SK-N-SH (cell line): ENCODE data around the gene KCNV2. TPM values are rescaled to one million over a fixed set of nuclear protein-coding genes. Genes with fewer than 3 reads are reported as not detected.

Experiments used
- CTCF ChIA-PET: fragments of 300-600, 350-600 bp; formaldehyde crosslinking; extraction: SDS; loops from one replicate; lab custom pipeline; 2021; lab: Yijun Ruan, JAX
- POLR2A ChIA-PET: fragments of 350-600 bp; sonication (Branson Sonifier 250); formaldehyde crosslinking; extraction: SDS; loops from one replicate; lab custom pipeline; 2020; ENCODE audit warnings: antibody characterized with exemption, inconsistent platforms; lab: Yijun Ruan, JAX
- DNase-seq: peaks from one replicate; pipeline ENCODE4 v3.0.0; 2012
- H2AFZ ChIP-seq: fragments of 200-600 bp; sonication (generic); 2 replicates; pipeline ENCODE4 v1.8.1; 2016; ENCODE audit warnings: antibody characterized with exemption, mild to moderate bottlenecking, low read depth
- H3F3A ChIP-seq: fragments of 200-600 bp; sonication (generic); replicated peaks from 2 replicates; pipeline ENCODE3; 2016; ENCODE audit warnings: antibody characterized with exemption, mild to moderate bottlenecking; ENCODE audit not compliant: insufficient read depth
- H3K27ac ChIP-seq, 2 experiments: fragments of 200-500 bp in 1 of 2; fragments of 200-600 bp in 1 of 2; sonication (Bioruptor generic) in 1 of 2; sonication (generic), shearing (Covaris generic) in 1 of 2; 2 replicates each; pipeline versions ENCODE4 v1.5.1 to v1.6.1; 2014 to 2016; ENCODE audit warnings: low read depth in 2 of 2, inconsistent platforms in 1 of 2, low read length in 1 of 2, mild to moderate bottlenecking in 1 of 2, mixed read lengths in 1 of 2
- H3K27me3 ChIP-seq: fragments of 200-600 bp; sonication (generic), shearing (Covaris generic); 2 replicates; pipeline ENCODE4 v1.6.1; 2016; ENCODE audit warnings: mixed run types; ENCODE audit not compliant: insufficient read depth
- H3K36me3 ChIP-seq, 2 experiments: fragments of 200-500 bp in 1 of 2; fragments of 200-600 bp in 1 of 2; sonication (Bioruptor generic) in 1 of 2; sonication (generic) in 1 of 2; replicated peaks in 1 of 2; 2 replicates each; pipeline versions ENCODE3 to v1.5.1; 2014 to 2016; ENCODE audit warnings: low read length in 1 of 2, mild to moderate bottlenecking in 1 of 2; ENCODE audit not compliant: insufficient read depth in 2 of 2, control insufficient read depth in 1 of 2
- H3K4me1 ChIP-seq, 2 experiments: fragments of 200-500 bp in 1 of 2; fragments of 200-600 bp in 1 of 2; sonication (Bioruptor generic) in 1 of 2; sonication (generic), shearing (Covaris generic) in 1 of 2; 2 replicates each; pipeline versions ENCODE4 v1.5.1 to v1.6.1; 2014 to 2016; ENCODE audit warnings: low read depth in 1 of 2, low read length in 1 of 2, mixed run types in 1 of 2; ENCODE audit not compliant: insufficient read depth in 2 of 2, control insufficient read depth in 1 of 2
- H3K4me2 ChIP-seq: fragments of 200-600 bp; sonication (generic), shearing (Covaris generic); 2 replicates; pipeline ENCODE4 v1.6.1; 2017; ENCODE audit warnings: mixed run types
- H3K4me3 ChIP-seq, 2 experiments: fragments of 200-500 bp in 1 of 2; fragments of 200-600 bp in 1 of 2; sonication (Bioruptor generic) in 1 of 2; sonication (generic), shearing (Covaris generic) in 1 of 2; 2 replicates each; pipeline versions ENCODE4 v1.5.1 to v1.8.1; 2014 to 2016; ENCODE audit warnings: low read depth in 2 of 2, inconsistent platforms in 1 of 2, low read length in 1 of 2, mild to moderate bottlenecking in 1 of 2, mixed read lengths in 1 of 2, moderate library complexity in 1 of 2
- H3K79me2 ChIP-seq: fragments of 200-600 bp; sonication (generic); 2 replicates; pipeline ENCODE4 v1.8.1; 2017; ENCODE audit warnings: mild to moderate bottlenecking; ENCODE audit not compliant: insufficient read depth
- H3K9ac ChIP-seq: fragments of 200-600 bp; sonication (generic); 2 replicates; pipeline ENCODE4 v1.6.1; 2017; ENCODE audit warnings: mixed run types
- H3K9me2 ChIP-seq: fragments of 200-600 bp; sonication (generic); 2 replicates; pipeline ENCODE4 v1.6.1; 2017; ENCODE audit warnings: mixed run types
- H3K9me3 ChIP-seq: fragments of 200-600 bp; sonication (generic); 2 replicates; pipeline ENCODE4 v1.6.1; 2017; ENCODE audit warnings: mixed run types, mild to moderate bottlenecking, moderate library complexity
- H4K20me1 ChIP-seq: fragments of 200-600 bp; sonication (generic); 2 replicates; pipeline ENCODE4 v1.6.1; 2017; ENCODE audit warnings: mild to moderate bottlenecking, mixed run types; ENCODE audit not compliant: insufficient read depth
- CHD2 ChIP-seq: fragments of 150-350 bp; IDR thresholded peaks from 2 replicates; pipeline ENCODE4 v1.6.1; 2018; ENCODE audit warnings: low read length; ENCODE audit not compliant: partially characterized antibody
- EZH2phosphoT487 ChIP-seq: fragments of 200-600 bp; sonication (generic); IDR thresholded peaks from 2 replicates; pipeline ENCODE4 v1.6.1; 2017; ENCODE audit warnings: low read depth, mixed run types, mild to moderate bottlenecking, antibody characterized with exemption, moderate library complexity, borderline replicate concordance
- FOXM1 ChIP-seq: IDR thresholded peaks from 2 replicates; pipeline ENCODE4 v1.4.0; 2012; ENCODE audit warnings: low read depth, mild to moderate bottlenecking
- GABPA ChIP-seq: IDR thresholded peaks from 2 replicates; pipeline ENCODE4 v1.4.0; 2012; ENCODE audit warnings: low read depth, mild to moderate bottlenecking
- MEF2A ChIP-seq: IDR thresholded peaks from 2 replicates; pipeline ENCODE4 v1.4.0; 2012; ENCODE audit warnings: low read depth, borderline replicate concordance
- MXI1 ChIP-seq: IDR thresholded peaks from 2 replicates; pipeline ENCODE4 v1.6.1; 2012; ENCODE audit warnings: mild to moderate bottlenecking, low read depth, low read length, improper control_type of control experiment
- NFIC ChIP-seq: IDR thresholded peaks from 2 replicates; pipeline ENCODE4 v1.4.0; 2012; ENCODE audit warnings: borderline replicate concordance
- NRF1 ChIP-seq: IDR thresholded peaks from 2 replicates; pipeline ENCODE4 v1.6.1; 2012; ENCODE audit warnings: low read depth, mild to moderate bottlenecking, low read length
- RXRA ChIP-seq: IDR thresholded peaks from 2 replicates; pipeline ENCODE4 v1.4.0; 2012; ENCODE audit warnings: low read depth, mild to moderate bottlenecking, borderline replicate concordance
- TCF12 ChIP-seq: IDR thresholded peaks from 2 replicates; pipeline ENCODE4 v1.4.0; 2012
- YY1 ChIP-seq: IDR thresholded peaks from 2 replicates; pipeline ENCODE4 v1.4.0; 2012; ENCODE audit warnings: low read depth, mild to moderate bottlenecking
- WGBS: methylation state at CpG from one replicate; pipeline ENCODE4 v1.1.6; 2017; ENCODE audit warnings: low lambda C conversion rate; 5-methylcytosine and 5-hydroxymethylcytosine counted together
- polyA plus RNA-seq, 3 experiments: library from polyadenylated mRNA; depleted of rRNA; stranded (reverse); fragments of >200 nt; gene quantifications; 2 replicates each; pipeline ENCODE4 v1.2.3, GENCODE V29; 2012
- TF ChIP-seq, protein P1 (sequence below): IDR thresholded peaks from 2 replicates; pipeline ENCODE4; 2012
- TF ChIP-seq, protein P2 (sequence below): IDR thresholded peaks from 2 replicates; pipeline ENCODE4 v1.4.0; 2012; ENCODE audit warnings: low read depth, borderline replicate concordance
- TF ChIP-seq, protein P3 (sequence below): fragments of 150-350 bp; IDR thresholded peaks from 2 replicates; pipeline ENCODE4 v1.6.1; 2016; ENCODE audit warnings: mild to moderate bottlenecking, low read depth, low read length
- TF ChIP-seq, protein P4 (sequence below): fragments of 200-600 bp; sonication (generic); IDR thresholded peaks from 2 replicates; pipeline ENCODE4 v1.6.1; 2017; ENCODE audit warnings: antibody characterized with exemption, mild to moderate bottlenecking, moderate library complexity

KCNV2 gene
- polyA plus RNA-seq, 1 of the 3 experiments (the other 2 are of a cell fraction) = not detected

DNA sequence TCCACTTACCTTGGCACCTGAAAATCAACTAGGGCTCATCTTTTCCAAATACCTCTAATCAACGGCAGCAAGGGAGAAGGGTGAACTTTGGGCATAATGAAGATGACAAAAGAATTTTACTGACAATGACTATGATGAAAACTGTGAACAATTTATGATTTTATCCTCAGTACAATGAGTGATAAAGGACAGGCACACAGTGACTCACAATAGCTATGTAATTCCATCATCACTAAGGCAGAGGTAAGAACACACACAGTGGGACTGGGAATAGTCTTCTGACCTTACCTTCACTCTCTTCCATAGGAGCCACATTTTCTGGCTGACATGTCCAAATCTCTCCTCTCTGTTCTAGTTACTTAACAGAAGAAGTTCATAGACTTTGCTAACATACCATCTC is 26.1 kb upstream of the KCNV2 start:
- Histone ChIP-seq H3K27ac (peak overlapping the region in 1 of 2 experiments; percentile 62; a peak in 3 of 4 replicates), H3K9me2 (no peaks in the 10 kb centered on the region), H3K4me2 (0 out of 2 replicates have a peak overlapping the region, but pooled peaks have one; percentile 6), H3K4me3 (no peak overlapping the region), H3K9ac (no peak overlapping the region), H3K36me3 (no peaks in the 10 kb centered on the region), H4K20me1 (no peaks in the 10 kb centered on the region), H3K9me3 (no peaks in the 10 kb centered on the region), H3K79me2 (no peaks in the 10 kb centered on the region), H3K27me3 (no peaks in the 10 kb centered on the region), H3K4me1 (peaks cover 0 to 15% of the 10 kb centered on the region in 2 experiments; a peak in 1 of 4 replicates), H2AFZ (peak overlapping the region; percentile 32; the same call in 1 of the 2 replicates), H3F3A (peaks cover 11% of the 10 kb centered on the region)
- POLR2A ChIA-PET = no interaction called here
- 70% methylated on average over 1 of the region's 1 CpG for WGBS
- no peak for DNase-seq
- TF ChIP-seq TCF12 (0 out of 2 replicates have a peak, but pooled peaks have one; percentile 36), CHD2 (no peak)
- TF ChIP-seq, protein P1, sequence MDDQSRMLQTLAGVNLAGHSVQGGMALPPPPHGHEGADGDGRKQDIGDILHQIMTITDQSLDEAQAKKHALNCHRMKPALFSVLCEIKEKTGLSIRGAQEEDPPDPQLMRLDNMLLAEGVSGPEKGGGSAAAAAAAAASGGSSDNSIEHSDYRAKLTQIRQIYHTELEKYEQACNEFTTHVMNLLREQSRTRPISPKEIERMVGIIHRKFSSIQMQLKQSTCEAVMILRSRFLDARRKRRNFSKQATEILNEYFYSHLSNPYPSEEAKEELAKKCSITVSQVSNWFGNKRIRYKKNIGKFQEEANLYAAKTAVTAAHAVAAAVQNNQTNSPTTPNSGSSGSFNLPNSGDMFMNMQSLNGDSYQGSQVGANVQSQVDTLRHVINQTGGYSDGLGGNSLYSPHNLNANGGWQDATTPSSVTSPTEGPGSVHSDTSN = peak; percentile 59; the same call in 1 of the 2 replicates
- CTCF ChIA-PET = no interaction called here

DNA sequence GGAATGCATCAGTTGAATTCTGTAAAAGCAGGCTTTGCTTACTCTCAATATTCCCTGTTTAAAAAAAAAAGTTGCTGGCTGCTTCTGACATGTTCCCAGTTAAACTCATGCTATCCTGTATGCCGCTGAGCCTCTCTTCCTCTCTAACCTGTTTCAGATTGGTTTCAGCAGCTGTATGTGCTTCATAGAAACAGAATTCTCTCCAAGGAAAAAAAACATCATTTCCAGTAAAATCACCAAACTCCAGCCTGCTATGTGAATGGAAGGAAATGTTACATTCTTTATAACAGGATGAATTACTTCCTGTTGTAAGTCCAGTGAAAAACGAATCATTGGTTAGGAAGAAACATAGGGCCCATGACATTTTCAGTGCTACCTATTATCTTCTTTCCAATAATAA is 25.7 kb upstream of the KCNV2 start:
- H3F3A ChIP-seq = peaks cover 11% of the 10 kb centered on the region
- H3K4me3 ChIP-seq = no peak overlapping the region
- H3K4me1 ChIP-seq = peaks cover 0 to 15% of the 10 kb centered on the region in 2 experiments; a peak in 1 of 4 replicates
- H3K4me2 ChIP-seq = 0 out of 2 replicates have a peak overlapping the region, but pooled peaks have one; percentile 6
- CTCF ChIA-PET = no interaction called here
- no peaks in the 10 kb centered on the region for H3K9me2 ChIP-seq
- H3K79me2 ChIP-seq = no peaks in the 10 kb centered on the region
- H4K20me1 ChIP-seq = no peaks in the 10 kb centered on the region
- H3K27me3 ChIP-seq = no peaks in the 10 kb centered on the region
- no peak overlapping the region for H3K9ac ChIP-seq
- H3K9me3 ChIP-seq = no peaks in the 10 kb centered on the region
- no peak for DNase-seq
- peak overlapping the region in 1 of 2 experiments; percentile 62; a peak in 3 of 4 replicates for H3K27ac ChIP-seq
- WGBS = 61% methylated on average over 2 of the region's 2 CpGs
- no peaks in the 10 kb centered on the region for H3K36me3 ChIP-seq
- POLR2A ChIA-PET = no interaction called here
- TF ChIP-seq MXI1 (no peak), NFIC (no peak), EZH2phosphoT487 (no peak), GABPA (no peak), RXRA (no peak), FOXM1 (no peak), YY1 (no peak), TCF12 (no peak), NRF1 (no peak), MEF2A (no peak)
- TF ChIP-seq, protein P2, sequence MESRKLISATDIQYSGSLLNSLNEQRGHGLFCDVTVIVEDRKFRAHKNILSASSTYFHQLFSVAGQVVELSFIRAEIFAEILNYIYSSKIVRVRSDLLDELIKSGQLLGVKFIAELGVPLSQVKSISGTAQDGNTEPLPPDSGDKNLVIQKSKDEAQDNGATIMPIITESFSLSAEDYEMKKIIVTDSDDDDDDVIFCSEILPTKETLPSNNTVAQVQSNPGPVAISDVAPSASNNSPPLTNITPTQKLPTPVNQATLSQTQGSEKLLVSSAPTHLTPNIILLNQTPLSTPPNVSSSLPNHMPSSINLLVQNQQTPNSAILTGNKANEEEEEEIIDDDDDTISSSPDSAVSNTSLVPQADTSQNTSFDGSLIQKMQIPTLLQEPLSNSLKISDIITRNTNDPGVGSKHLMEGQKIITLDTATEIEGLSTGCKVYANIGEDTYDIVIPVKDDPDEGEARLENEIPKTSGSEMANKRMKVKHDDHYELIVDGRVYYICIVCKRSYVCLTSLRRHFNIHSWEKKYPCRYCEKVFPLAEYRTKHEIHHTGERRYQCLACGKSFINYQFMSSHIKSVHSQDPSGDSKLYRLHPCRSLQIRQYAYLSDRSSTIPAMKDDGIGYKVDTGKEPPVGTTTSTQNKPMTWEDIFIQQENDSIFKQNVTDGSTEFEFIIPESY = no peak
- TF ChIP-seq, protein P3, sequence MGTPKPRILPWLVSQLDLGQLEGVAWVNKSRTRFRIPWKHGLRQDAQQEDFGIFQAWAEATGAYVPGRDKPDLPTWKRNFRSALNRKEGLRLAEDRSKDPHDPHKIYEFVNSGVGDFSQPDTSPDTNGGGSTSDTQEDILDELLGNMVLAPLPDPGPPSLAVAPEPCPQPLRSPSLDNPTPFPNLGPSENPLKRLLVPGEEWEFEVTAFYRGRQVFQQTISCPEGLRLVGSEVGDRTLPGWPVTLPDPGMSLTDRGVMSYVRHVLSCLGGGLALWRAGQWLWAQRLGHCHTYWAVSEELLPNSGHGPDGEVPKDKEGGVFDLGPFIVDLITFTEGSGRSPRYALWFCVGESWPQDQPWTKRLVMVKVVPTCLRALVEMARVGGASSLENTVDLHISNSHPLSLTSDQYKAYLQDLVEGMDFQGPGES = no peak
- TF ChIP-seq, protein P1 = no peak
- TF ChIP-seq, protein P4, sequence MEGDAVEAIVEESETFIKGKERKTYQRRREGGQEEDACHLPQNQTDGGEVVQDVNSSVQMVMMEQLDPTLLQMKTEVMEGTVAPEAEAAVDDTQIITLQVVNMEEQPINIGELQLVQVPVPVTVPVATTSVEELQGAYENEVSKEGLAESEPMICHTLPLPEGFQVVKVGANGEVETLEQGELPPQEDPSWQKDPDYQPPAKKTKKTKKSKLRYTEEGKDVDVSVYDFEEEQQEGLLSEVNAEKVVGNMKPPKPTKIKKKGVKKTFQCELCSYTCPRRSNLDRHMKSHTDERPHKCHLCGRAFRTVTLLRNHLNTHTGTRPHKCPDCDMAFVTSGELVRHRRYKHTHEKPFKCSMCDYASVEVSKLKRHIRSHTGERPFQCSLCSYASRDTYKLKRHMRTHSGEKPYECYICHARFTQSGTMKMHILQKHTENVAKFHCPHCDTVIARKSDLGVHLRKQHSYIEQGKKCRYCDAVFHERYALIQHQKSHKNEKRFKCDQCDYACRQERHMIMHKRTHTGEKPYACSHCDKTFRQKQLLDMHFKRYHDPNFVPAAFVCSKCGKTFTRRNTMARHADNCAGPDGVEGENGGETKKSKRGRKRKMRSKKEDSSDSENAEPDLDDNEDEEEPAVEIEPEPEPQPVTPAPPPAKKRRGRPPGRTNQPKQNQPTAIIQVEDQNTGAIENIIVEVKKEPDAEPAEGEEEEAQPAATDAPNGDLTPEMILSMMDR = no peak
- peak overlapping the region; percentile 32; the same call in 1 of the 2 replicates for H2AFZ ChIP-seq
